ENCODE data around the gene C11orf52. TPM values are rescaled to one million over a fixed set of nuclear protein-coding genes. Genes with fewer than 3 reads are reported as not detected.

Gene C11orf52
- total and polyA plus RNA-seq, 4 experiments from 2014 or later, result not detected

GRCh38 chr11:111942829-111943228, 24.1 kb downstream of the C11orf52 start:
- CTCF ChIA-PET (ENCODE audit: partially characterized antibody), result interaction anchor here (0.6 to 1.9 kb wide), 6 partner anchors 9 to 145 kb away, joined by 3 to 6 read pairs (median 3); no protein-coding TSS in a partner anchor
- no peaks in the 10 kb centered on the region for H3K9me3 ChIP-seq (ENCODE audit: control insufficient read depth in 1 of 2, low read length in 2 of 2)
- POLR2A ChIA-PET (ENCODE audit: partially characterized antibody), result no interaction called here
- H3K4me3 Mint-ChIP-seq, result no peak overlapping the region
- no peak for DNase-seq
- H3K4me1 Mint-ChIP-seq, result peaks cover 11 to 23% (median 20%) of the 10 kb centered on the region in 4 donors
- intact Hi-C loops (cut with micrococcal nuclease), result no loop called here
- H3K27ac ChIP-seq (ENCODE audit: low read depth, low read length), result no peak overlapping the region
- H3K27me3 Mint-ChIP-seq, result no peaks in the 10 kb centered on the region
- H3K9me3 Mint-ChIP-seq, result no peaks in the 10 kb centered on the region
- H3K36me3 Mint-ChIP-seq, result no peaks in the 10 kb centered on the region
- H3K36me3 ChIP-seq (ENCODE audit: insufficient read depth, low read length), result no peaks in the 10 kb centered on the region
- H3K27ac Mint-ChIP-seq, result no peak overlapping the region
- H3K4me1 ChIP-seq (ENCODE audit: insufficient read depth, low read length), result peaks cover 12% of the 10 kb centered on the region
- no peak overlapping the region for H3K4me3 ChIP-seq (ENCODE audit: low read length in 2 of 2)
- H3K27me3 ChIP-seq (ENCODE audit: insufficient read depth, low read length), result no peaks in the 10 kb centered on the region

GRCh38 chr11:111944139-111944538, 25.4 kb downstream of the C11orf52 start:
- intact Hi-C loops (cut with micrococcal nuclease), result no loop called here
- Histone ChIP-seq H3K27ac (ENCODE audit: low read depth, low read length) (no peak overlapping the region), H3K27me3 (ENCODE audit: insufficient read depth, low read length) (no peaks in the 10 kb centered on the region), H3K9me3 (ENCODE audit: control insufficient read depth in 1 of 2, low read length in 2 of 2) (no peaks in the 10 kb centered on the region), H3K4me1 (ENCODE audit: insufficient read depth, low read length) (peaks cover under 1% of the 10 kb centered on the region), H3K36me3 (ENCODE audit: insufficient read depth, low read length) (no peaks in the 10 kb centered on the region), H3K4me3 (ENCODE audit: low read length in 2 of 2) (no peak overlapping the region)
- Mint-ChIP-seq H3K4me1 (peaks cover 0 to 10% (median 8%) of the 10 kb centered on the region in 4 donors), H3K27ac (peak overlapping the region in 2 of 7 donors; percentile 41 to 87), H3K36me3 (no peaks in the 10 kb centered on the region), H3K9me3 (no peaks in the 10 kb centered on the region), H3K4me3 (no peak overlapping the region), H3K27me3 (no peaks in the 10 kb centered on the region)
- POLR2A ChIA-PET (ENCODE audit: partially characterized antibody), result no interaction called here
- CTCF ChIA-PET (ENCODE audit: partially characterized antibody), result interaction anchor here (1.4 to 1.6 kb wide), 2 partner anchors 36 to 38 kb away, joined by 3 to 8 read pairs; no protein-coding TSS in a partner anchor
- DNase-seq, result no peak

GRCh38 chr11:111944651-111945051, 25.9 kb downstream of the C11orf52 start:
- no peaks in the 10 kb centered on the region for H3K36me3 ChIP-seq (ENCODE audit: insufficient read depth, low read length)
- POLR2A ChIA-PET (ENCODE audit: partially characterized antibody), result no interaction called here

GRCh38 chr11:111945198-111945597, 26.5 kb downstream of the C11orf52 start:
- Mint-ChIP-seq H3K4me1 (peaks cover 0 to 5% (median 5%) of the 10 kb centered on the region in 4 donors), H3K9me3 (no peaks in the 10 kb centered on the region), H3K27ac (no peak overlapping the region), H3K36me3 (no peaks in the 10 kb centered on the region), H3K27me3 (peaks cover 0 to 3% of the 10 kb centered on the region in 2 donors), H3K4me3 (no peak overlapping the region)
- Histone ChIP-seq H3K9me3 (ENCODE audit: control insufficient read depth in 1 of 2, low read length in 2 of 2) (no peaks in the 10 kb centered on the region), H3K36me3 (ENCODE audit: insufficient read depth, low read length) (no peaks in the 10 kb centered on the region), H3K27me3 (ENCODE audit: insufficient read depth, low read length) (no peaks in the 10 kb centered on the region), H3K4me3 (ENCODE audit: low read length in 2 of 2) (no peak overlapping the region), H3K27ac (ENCODE audit: low read depth, low read length) (no peak overlapping the region), H3K4me1 (ENCODE audit: insufficient read depth, low read length) (no peaks in the 10 kb centered on the region)
- POLR2A ChIA-PET (ENCODE audit: partially characterized antibody), result no interaction called here
- intact Hi-C loops (cut with micrococcal nuclease), result no loop called here
- CTCF ChIA-PET (ENCODE audit: partially characterized antibody), result interaction anchor here (0.6 to 1.2 kb wide), 2 partner anchors 10 to 13 kb away, joined by 3 to 5 read pairs; no protein-coding TSS in a partner anchor
- DNase-seq, result no peak

More at GRCh38 chr11:111944651-111945051, 25.9 kb downstream of the C11orf52 start:
- Histone ChIP-seq H3K27me3 (ENCODE audit: insufficient read depth, low read length) (no peaks in the 10 kb centered on the region), H3K4me3 (ENCODE audit: low read length in 2 of 2) (no peak overlapping the region), H3K27ac (ENCODE audit: low read depth, low read length) (no peak overlapping the region), H3K9me3 (ENCODE audit: control insufficient read depth in 1 of 2, low read length in 2 of 2) (no peaks in the 10 kb centered on the region), H3K4me1 (ENCODE audit: insufficient read depth, low read length) (no peaks in the 10 kb centered on the region)
- Mint-ChIP-seq H3K27me3 (peaks cover 0 to 3% of the 10 kb centered on the region in 2 donors), H3K27ac (no peak overlapping the region), H3K36me3 (no peaks in the 10 kb centered on the region), H3K4me1 (peaks cover 0 to 5% (median 5%) of the 10 kb centered on the region in 4 donors), H3K9me3 (no peaks in the 10 kb centered on the region), H3K4me3 (no peak overlapping the region)
- CTCF ChIA-PET (ENCODE audit: partially characterized antibody), result interaction anchor here (1.4 to 1.6 kb wide), 2 partner anchors 35 to 37 kb away, joined by 3 to 8 read pairs; no protein-coding TSS in a partner anchor
- DNase-seq, result no peak
- intact Hi-C loops (cut with micrococcal nuclease), result no loop called here

GRCh38 chr11:111946499-111946898, 27.8 kb downstream of the C11orf52 start:
- no peak overlapping the region for H3K4me3 ChIP-seq (ENCODE audit: low read length in 2 of 2)
- no peaks in the 10 kb centered on the region for H3K36me3 Mint-ChIP-seq

GRCh38 chr11:111947143-111947542, 28.4 kb downstream of the C11orf52 start:
- no peak overlapping the region for H3K4me3 Mint-ChIP-seq
- POLR2A ChIA-PET (ENCODE audit: partially characterized antibody), result no interaction called here
- H3K4me1 Mint-ChIP-seq, result peaks cover 0 to 5% (median 5%) of the 10 kb centered on the region in 4 donors
- H3K36me3 Mint-ChIP-seq, result no peaks in the 10 kb centered on the region
- intact Hi-C loops (cut with micrococcal nuclease), result no loop called here
- H3K36me3 ChIP-seq (ENCODE audit: insufficient read depth, low read length), result no peaks in the 10 kb centered on the region
- H3K27me3 ChIP-seq (ENCODE audit: insufficient read depth, low read length), result no peaks in the 10 kb centered on the region
- DNase-seq, result no peak
- no peaks in the 10 kb centered on the region for H3K4me1 ChIP-seq (ENCODE audit: insufficient read depth, low read length)
- no peak overlapping the region for H3K27ac ChIP-seq (ENCODE audit: low read depth, low read length)
- H3K4me3 ChIP-seq (ENCODE audit: low read length in 2 of 2), result no peak overlapping the region
- CTCF ChIA-PET (ENCODE audit: partially characterized antibody), result interaction anchor here (0.8 kb wide), 1 partner anchor 16 kb away, joined by 3 read pairs; no protein-coding TSS in a partner anchor
- H3K9me3 Mint-ChIP-seq, result no peaks in the 10 kb centered on the region
- no peaks in the 10 kb centered on the region for H3K9me3 ChIP-seq (ENCODE audit: control insufficient read depth in 1 of 2, low read length in 2 of 2)
- peaks cover 0 to 3% of the 10 kb centered on the region in 2 donors for H3K27me3 Mint-ChIP-seq
- H3K27ac Mint-ChIP-seq, result no peak overlapping the region

More at GRCh38 chr11:111946499-111946898, 27.8 kb downstream of the C11orf52 start:
- no peaks in the 10 kb centered on the region for H3K9me3 ChIP-seq (ENCODE audit: control insufficient read depth in 1 of 2, low read length in 2 of 2)
- Mint-ChIP-seq H3K4me1 (peaks cover 0 to 5% (median 5%) of the 10 kb centered on the region in 4 donors), H3K27ac (no peak overlapping the region), H3K9me3 (no peaks in the 10 kb centered on the region), H3K27me3 (peaks cover 0 to 3% of the 10 kb centered on the region in 2 donors), H3K4me3 (no peak overlapping the region)
- ChIA-PET CTCF (ENCODE audit: partially characterized antibody) (interaction anchor here (0.8 kb wide), 1 partner anchor 15 kb away, joined by 3 read pairs; no protein-coding TSS in a partner anchor), POLR2A (ENCODE audit: partially characterized antibody) (no interaction called here)
- no peaks in the 10 kb centered on the region for H3K27me3 ChIP-seq (ENCODE audit: insufficient read depth, low read length)
- no peak overlapping the region for H3K27ac ChIP-seq (ENCODE audit: low read depth, low read length)
- no peaks in the 10 kb centered on the region for H3K36me3 ChIP-seq (ENCODE audit: insufficient read depth, low read length)
- no peaks in the 10 kb centered on the region for H3K4me1 ChIP-seq (ENCODE audit: insufficient read depth, low read length)
- DNase-seq, result no peak
- intact Hi-C loops (cut with micrococcal nuclease), result no loop called here

GRCh38 chr11:111949519-111950426, 31.1 kb downstream of the C11orf52 start:
- H3K4me3 Mint-ChIP-seq, result no peak overlapping the region
- H3K9me3 Mint-ChIP-seq, result no peaks in the 10 kb centered on the region
- Histone ChIP-seq H3K4me1 (ENCODE audit: insufficient read depth, low read length) (no peaks in the 10 kb centered on the region), H3K9me3 (ENCODE audit: control insufficient read depth in 1 of 2, low read length in 2 of 2) (no peaks in the 10 kb centered on the region), H3K36me3 (ENCODE audit: insufficient read depth, low read length) (no peaks in the 10 kb centered on the region), H3K27me3 (ENCODE audit: insufficient read depth, low read length) (no peaks in the 10 kb centered on the region), H3K27ac (ENCODE audit: low read depth, low read length) (no peak overlapping the region), H3K4me3 (ENCODE audit: low read length in 2 of 2) (no peak overlapping the region)
- H3K36me3 Mint-ChIP-seq, result no peaks in the 10 kb centered on the region
- peaks cover 0 to 3% of the 10 kb centered on the region in 2 donors for H3K27me3 Mint-ChIP-seq
- H3K27ac Mint-ChIP-seq, result peak overlapping the region in 1 of 7 donors; percentile 9
- POLR2A ChIA-PET (ENCODE audit: partially characterized antibody), result no interaction called here
- CTCF ChIA-PET (ENCODE audit: partially characterized antibody), result interaction anchor here (0.8 kb wide), 1 partner anchor 18 kb away, joined by 3 read pairs; no protein-coding TSS in a partner anchor
- intact Hi-C loops (cut with micrococcal nuclease), result no loop called here
- no peaks in the 10 kb centered on the region for H3K4me1 Mint-ChIP-seq
- no peak for DNase-seq

All from CD4-positive, alpha-beta memory T cell (primary cell).